ENCODE results near the gene PNMA1.
A peak's percentile ranks its signal among the peaks of the same experiment; 100 is the strongest.

The PNMA1 gene

GRCh38 chr14:73750531-73750901, 36.3 kb upstream of the PNMA1 start:
- DNase-seq (ENCODE audit: low read depth): no peak

DNA sequence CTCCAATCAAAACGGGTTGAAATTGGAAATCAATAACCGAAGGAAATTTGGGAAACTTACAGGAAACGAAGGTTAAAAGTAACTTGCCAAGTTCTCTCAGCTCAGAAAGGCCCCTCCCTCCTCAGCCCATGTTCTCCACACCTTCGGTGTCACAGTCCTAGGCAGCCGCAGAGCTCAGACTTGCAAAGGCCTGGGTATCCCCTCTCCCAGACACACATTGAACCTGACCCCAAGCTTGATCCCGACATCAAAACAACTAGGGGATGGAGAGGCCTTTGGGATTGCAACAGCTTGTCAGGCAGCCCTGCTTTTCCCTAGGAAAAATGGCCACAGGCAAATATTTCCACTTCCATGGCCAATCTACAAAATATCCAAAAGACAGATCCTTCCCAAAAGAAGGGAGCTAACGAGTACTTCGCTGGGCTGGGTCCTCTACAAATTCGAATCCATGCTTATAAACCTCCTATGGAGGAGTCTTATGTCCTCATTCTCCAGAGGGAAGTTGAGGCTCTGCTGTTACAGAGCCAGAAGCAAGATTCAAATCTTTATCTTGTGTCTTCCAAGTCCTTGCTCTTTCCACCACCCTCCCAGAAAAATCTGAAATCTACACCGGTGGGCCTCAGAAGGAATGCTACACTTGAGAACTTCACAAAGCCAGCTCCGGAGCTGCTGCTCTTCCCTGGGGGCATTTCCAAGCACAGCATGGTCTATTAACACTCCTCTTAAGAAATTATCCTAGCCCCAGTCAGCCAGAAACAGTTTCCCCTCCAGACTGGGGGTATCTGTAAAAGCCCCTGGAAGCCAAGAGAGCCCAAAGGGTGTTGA, 35.7 kb upstream of the PNMA1 start:
- DNase-seq (ENCODE audit: low read depth): no peak

DNA sequence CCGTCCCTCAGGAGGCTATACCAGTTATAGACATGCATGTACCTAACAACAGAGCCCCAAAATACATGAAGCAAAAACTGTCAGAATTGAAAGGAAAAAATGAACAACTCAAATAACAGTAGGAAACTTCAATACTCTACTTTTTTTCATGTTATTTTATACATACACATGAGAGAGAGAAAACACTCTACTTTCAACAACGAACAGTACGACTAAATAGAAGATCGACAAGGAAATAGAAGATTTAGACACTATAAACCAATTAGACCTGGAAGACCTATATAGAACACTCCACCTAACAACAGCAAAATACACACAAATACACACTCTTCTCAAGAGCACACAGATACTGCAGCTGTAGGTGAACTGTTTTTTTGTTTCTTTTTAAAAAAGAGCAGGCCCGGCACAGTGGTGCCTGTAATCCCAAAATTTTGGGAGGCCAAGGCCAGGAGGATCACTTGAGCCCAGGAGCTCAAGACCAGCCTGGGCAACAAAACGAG, 34.7 kb upstream of the PNMA1 start:
- no peak for DNase-seq (ENCODE audit: low read depth)

- DNase-seq (ENCODE audit: low read depth): no peak
These were observed 33.4 kb upstream of the PNMA1 start for GRCh38 chr14:73747379-73748211.

GRCh38 chr14:73746520-73747378, 32.6 kb upstream of the PNMA1 start:
- no peak for DNase-seq (ENCODE audit: low read depth)

DNA sequence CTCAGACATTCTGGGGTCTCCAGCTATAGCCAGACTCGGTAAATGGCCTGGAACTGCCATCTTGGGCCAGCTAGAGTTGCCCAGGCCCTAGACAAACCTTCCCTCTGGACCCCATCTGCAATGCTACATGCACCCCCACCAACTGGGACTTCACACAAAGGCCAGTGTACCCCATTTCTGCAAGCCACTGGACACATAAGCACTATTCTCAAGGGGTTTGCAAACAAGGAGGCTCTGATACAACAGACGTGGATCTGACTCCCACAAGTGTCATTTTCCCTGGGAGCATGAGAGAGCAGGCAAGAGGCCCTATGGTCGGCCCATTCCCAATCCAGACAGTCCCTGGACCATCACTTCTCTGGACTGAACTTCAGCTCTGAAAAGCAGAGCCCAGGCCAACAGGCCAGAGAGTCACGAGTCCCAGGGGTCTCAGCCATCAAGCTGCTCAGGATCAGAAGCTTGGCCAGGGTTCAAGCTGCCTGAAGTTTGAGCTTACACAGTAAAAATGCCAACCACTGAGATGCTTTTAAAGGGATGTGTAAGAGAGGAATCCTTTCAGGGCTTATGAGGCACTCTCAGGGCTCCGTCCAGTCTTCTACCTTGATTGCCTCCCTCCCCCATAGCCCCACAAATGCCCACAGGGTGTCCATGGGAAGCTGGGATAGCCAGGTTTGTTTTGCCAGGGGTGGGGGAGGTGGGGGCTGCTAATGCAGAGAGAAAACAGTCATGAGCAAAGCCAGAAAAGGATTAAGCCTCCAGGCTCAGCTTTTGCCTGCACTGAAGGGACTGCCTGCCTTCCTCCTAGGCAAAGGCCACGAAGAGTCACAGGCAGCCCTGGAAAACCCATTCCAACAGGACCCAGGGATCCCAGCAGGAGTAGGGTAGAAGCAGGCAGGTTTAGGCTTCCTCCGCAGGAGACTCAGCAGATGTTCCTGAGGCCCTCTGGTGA, 31.7 kb upstream of the PNMA1 start:
- no peak for DNase-seq (ENCODE audit: low read depth)

DNA sequence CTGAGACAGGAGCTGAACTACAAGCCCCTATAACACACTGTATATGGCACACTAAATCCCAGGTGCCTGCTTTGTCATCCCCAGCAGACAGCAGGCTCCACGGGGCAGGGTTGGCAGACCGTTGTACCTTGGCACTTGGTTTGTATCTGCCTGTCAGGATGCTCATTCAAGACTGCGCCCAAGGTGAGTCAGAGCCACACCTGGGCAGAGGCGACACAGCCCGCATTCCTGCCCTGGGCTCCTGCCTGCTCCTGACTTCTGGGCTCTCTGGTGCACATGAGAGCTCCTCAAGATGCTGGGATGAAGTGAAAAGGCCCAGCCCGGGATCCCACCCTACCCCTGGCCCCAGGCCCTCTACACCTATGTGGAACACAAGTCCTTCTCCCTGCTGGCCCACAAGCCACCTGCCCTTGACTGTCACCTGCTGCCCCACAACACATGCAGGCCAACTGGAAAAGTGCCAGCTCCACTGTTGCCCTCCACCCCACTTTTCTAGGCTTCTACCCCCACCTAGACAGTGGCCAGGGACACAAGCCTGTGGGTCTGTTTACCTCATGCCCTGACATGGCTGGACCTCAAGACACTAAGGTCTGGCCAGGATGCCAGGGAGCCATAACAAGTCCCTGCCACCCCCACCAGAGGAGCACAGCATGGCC, 30.8 kb upstream of the PNMA1 start:
- DNase-seq (ENCODE audit: low read depth): no peak

DNA sequence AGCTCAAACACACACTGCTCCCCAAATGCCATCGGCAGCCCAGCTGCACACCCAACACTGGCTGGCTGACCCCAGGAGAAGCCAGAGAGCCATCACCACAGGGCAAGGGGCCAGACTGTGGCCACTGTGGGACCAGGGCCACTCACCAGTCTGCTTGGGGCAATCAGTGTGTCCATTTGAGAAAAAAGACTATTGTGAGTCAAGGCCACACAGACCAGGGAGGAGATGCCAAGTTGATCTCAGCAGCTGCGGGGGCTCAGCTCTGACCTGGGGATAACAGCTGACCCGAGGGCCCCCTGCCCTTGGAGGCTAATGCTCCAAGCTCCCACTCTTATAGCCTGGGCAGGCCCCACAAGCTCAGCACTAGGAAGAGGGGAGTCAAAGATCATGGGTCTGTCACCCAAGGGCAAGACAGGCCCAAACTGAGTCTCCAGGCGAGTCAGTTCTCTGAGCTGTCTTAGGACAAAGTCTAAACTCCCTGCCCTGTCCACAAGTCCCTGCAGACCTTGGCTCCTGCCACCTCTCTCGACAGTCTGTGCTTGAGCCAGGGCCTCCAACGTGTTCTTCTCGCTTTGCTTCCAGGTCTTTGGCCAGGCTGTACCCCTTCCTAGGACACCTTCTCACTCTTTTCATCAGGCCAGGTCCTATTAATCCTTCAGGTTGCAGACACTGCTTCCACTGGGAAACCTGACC, 30.1 kb upstream of the PNMA1 start:
- DNase-seq (ENCODE audit: low read depth): no peak

DNA sequence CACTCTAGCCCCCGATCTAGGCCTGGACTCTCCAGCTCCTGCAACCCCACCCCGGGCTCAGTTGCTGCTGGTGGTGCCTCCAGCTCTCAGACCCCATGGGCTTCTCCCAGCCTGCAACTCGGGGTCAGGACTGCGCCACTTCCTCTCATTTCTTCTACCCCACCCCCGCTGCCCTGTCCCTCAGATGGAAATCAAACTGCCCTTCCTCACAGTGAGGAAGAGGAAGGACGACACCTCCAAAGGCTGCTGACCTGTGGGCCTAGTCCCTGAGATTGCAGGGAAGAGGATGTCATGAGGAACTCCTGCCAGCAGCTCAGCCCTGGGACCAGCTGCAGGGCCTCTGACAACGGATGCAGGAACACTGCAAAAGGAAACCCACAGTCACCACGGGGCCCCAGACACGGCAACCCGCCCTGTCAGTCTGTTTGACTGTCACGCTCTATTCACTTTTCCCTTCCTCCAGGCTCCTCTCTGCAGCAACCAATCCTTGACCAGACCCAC, 29.3 kb upstream of the PNMA1 start:
- DNase-seq (ENCODE audit: low read depth): no peak

- DNase-seq (ENCODE audit: low read depth): no peak
These were observed 28.5 kb upstream of the PNMA1 start for GRCh38 chr14:73742520-73743238.

GRCh38 chr14:73741876-73742519, 27.8 kb upstream of the PNMA1 start:
- DNase-seq (ENCODE audit: low read depth): no peak

- DNase-seq (ENCODE audit: low read depth): peak; percentile 86
These were observed 27.2 kb upstream of the PNMA1 start for GRCh38 chr14:73741386-73741875.

DNA sequence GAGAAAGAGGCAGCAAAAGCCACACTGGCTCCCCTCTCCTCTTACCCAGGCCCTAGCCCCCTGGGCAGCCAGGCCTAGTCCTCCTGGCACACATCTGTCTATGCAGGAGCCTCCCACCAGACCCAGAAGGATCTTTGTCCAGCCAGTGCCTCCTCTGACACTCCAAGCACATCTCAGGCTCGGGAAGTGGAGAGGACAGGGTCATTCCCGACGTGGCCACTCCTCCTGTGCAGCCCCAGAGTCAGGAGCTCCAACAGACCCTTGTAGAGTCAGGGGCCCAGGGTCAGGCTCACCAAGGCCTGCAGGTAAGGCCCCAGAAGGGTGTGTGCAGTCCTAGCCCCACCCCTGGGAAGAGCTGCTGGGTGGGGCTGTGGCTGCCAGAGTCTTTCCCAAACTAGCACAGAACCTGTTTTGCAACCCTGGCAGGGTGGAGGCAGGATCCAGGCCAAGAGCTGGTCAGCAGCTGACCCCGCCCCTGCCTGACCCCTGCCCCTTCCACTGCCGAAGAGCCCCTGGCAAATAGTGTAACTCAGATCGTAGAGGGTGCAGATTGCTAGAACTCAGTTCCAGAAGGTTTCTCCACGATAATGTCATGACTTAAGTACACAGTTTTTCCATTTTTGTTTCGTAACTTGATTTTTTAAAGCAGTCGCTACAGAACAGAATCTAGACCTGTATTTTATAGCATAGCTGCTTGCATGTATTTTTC, 26.6 kb upstream of the PNMA1 start:
- no peak for DNase-seq (ENCODE audit: low read depth)

DNA sequence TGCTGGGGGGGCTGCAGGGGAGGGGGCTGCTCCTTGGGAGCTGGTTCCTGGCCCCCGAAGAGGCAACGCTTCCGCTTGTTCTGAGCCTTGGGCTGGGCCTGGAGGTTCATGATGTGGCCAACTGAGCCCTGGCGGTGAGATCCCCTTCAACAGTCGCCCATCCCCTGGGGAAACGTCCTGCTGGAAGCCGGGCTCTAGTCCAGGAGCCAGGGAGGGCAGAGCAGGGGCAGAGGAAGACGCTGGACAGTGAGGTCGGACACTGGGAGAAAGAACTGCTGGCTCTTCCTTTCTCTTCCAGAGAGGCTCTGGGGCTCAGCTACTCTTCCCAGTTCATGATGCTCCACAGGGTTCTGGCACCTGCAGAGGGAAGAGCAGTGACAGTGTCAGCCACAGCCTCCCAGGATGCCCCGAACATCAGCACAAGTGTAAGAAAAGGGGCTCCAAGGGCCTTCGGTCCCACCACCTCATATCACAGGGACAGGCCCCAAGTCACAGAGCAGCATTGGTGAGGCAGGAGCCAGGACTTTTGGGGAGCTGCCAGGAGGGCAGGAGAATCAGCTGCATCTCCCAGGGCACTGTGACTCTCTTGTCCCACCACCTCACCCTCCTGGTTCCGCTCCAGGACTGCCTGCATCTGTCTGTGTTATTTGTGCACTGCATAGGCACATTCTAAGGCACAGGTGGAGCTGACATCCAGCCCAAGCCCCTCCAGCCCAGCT, 25.9 kb upstream of the PNMA1 start:
- no peak for DNase-seq (ENCODE audit: low read depth)

- DNase-seq (ENCODE audit: low read depth): no peak
These were observed 25.2 kb upstream of the PNMA1 start for GRCh38 chr14:73739174-73739898.

GRCh38 chr14:73738518-73739173, 24.5 kb upstream of the PNMA1 start:
- DNase-seq (ENCODE audit: low read depth): no peak

All from ELR (cell line).